Esophagus muscularis mucosa (tissue), 2 donors: Measurements from ENCODE around the gene NPAS3.

ENCODE experiments used
- EP300 ChIP-seq: sonication (generic); formaldehyde crosslinking; IDR thresholded peaks from one replicate; pipeline ENCODE4 v1.6.1; 2017; ENCODE audit warnings: antibody characterized with exemption
- POLR2A ChIP-seq: fragments of 450-650 bp; IDR thresholded peaks from one replicate; pipeline ENCODE4 v1.6.1; 2017; ENCODE audit warnings: antibody characterized with exemption, moderate library complexity, mild to moderate bottlenecking, low read depth

DNA sequence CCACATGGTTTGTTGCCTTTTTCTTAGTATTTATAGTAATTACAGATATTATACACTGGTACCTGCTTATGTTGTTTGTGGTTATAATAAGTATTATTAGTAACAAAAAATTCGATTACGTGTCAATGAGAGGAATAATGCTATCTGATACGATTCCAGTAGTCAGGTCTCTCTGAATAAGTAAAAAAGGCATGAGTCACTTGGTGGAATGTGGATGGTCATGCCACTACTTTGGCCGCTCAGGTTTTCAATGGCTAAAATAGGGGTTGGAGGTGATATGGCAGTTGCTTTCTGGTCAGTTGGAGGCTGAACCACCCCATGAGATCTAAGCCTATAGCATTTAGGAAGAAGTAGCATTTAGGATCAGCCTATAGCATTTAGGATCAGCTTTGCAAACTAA lies 255.9 kb downstream of the NPAS3 start:
- TF ChIP-seq EP300 = no peak
- TF ChIP-seq POLR2A = no peak
